Activated CD4-positive, alpha-beta memory T cell treated with anti-CD3 and anti-CD28 coated beads, Interleukin-2, amount 10 ng/mL, durations not matched to agents 7 days and 5 days (primary cell): ENCODE data around the gene STPG1. TPM values are rescaled to one million over a fixed set of nuclear protein-coding genes. Genes with fewer than 3 reads are reported as not detected.

ENCODE experiments used
- CTCF ChIA-PET: fragments of 350-600 bp; sonication (Branson Sonifier 250); formaldehyde crosslinking; loops from one replicate; lab custom pipeline; 2021; ENCODE audit warnings: antibody characterized with exemption, inconsistent platforms; lab: Charles Lee
- POLR2A ChIA-PET: fragments of 350-600 bp; sonication (Branson Sonifier 250); formaldehyde crosslinking; loops from one replicate; lab custom pipeline; 2021; ENCODE audit warnings: antibody characterized with exemption; lab: Charles Lee
- DNase-seq: peaks from one replicate; pipeline ENCODE4 v3.0.0-alpha.2; 2020
- H3K27ac Mint-ChIP-seq: one replicate; pipeline ENCODE4 v1.8.0; 2021; ENCODE audit warnings: mild to moderate bottlenecking, mixed read lengths
- H3K27me3 Mint-ChIP-seq: one replicate; pipeline ENCODE4 v1.8.0; 2021; ENCODE audit warnings: mixed read lengths
- H3K36me3 Mint-ChIP-seq: one replicate; pipeline ENCODE4 v1.8.0; 2021; ENCODE audit warnings: low read depth, mixed read lengths
- H3K4me1 Mint-ChIP-seq: one replicate; pipeline ENCODE4 v1.8.0; 2021; ENCODE audit warnings: mixed read lengths
- H3K4me3 Mint-ChIP-seq: one replicate; pipeline ENCODE4 v1.8.0; 2021; ENCODE audit warnings: mild to moderate bottlenecking, mixed read lengths
- H3K9me3 Mint-ChIP-seq: one replicate; pipeline ENCODE4 v1.8.0; 2021; ENCODE audit warnings: mixed read lengths
- total RNA-seq, 2 experiments: library from RNA; stranded (reverse); gene quantifications; one replicate each; pipeline ENCODE4 v1.2.3, GENCODE V29; 2021

STPG1 gene
- total RNA-seq, 2 experiments from 2014 or later: 9.1 to 9.5 TPM

GRCh38 chr1:24442764-24443163, 29.2 kb upstream of the STPG1 start:
- H3K9me3 Mint-ChIP-seq: no peaks in the 10 kb centered on the region
- no peak overlapping the region for H3K4me3 Mint-ChIP-seq
- H3K27ac Mint-ChIP-seq: no peak overlapping the region
- CTCF ChIA-PET: interaction anchor here (0.9 kb wide), 1 partner anchor 59 kb away, joined by 3 read pairs; no protein-coding TSS in a partner anchor
- POLR2A ChIA-PET: interaction anchor here (0.6 to 2.4 kb wide), 2 partner anchors 12 to 59 kb away, joined by 3 to 6 read pairs; partner anchors contain the start of gene RCAN3
- no peaks in the 10 kb centered on the region for H3K27me3 Mint-ChIP-seq
- H3K4me1 Mint-ChIP-seq: no peaks in the 10 kb centered on the region
- peaks cover 34% of the 10 kb centered on the region for H3K36me3 Mint-ChIP-seq
- DNase-seq: no peak

GRCh38 chr1:24441996-24442668, 28.6 kb upstream of the STPG1 start:
- Mint-ChIP-seq H3K9me3 (no peaks in the 10 kb centered on the region), H3K4me3 (no peak overlapping the region), H3K27ac (no peak overlapping the region), H3K27me3 (no peaks in the 10 kb centered on the region), H3K4me1 (no peaks in the 10 kb centered on the region), H3K36me3 (peaks cover 28% of the 10 kb centered on the region)
- ChIA-PET POLR2A (interaction anchor here (1.9 to 2.4 kb wide), 2 partner anchors 26 to 60 kb away, joined by 4 to 6 read pairs; partner anchors contain the start of genes NIPAL3 and RCAN3), CTCF (interaction anchor here (0.7 to 0.9 kb wide), 3 partner anchors 11 to 58 kb away, joined by 3 to 5 read pairs (median 3); no protein-coding TSS in a partner anchor)
- no peak for DNase-seq

GRCh38 chr1:24441480-24441879, 27.9 kb upstream of the STPG1 start:
- POLR2A ChIA-PET: interaction anchor here (1.9 to 2.4 kb wide), 2 partner anchors 25 to 61 kb away, joined by 4 to 6 read pairs; partner anchors contain the start of genes NIPAL3 and RCAN3
- DNase-seq: no peak
- Mint-ChIP-seq H3K4me3 (no peak overlapping the region), H3K27ac (no peak overlapping the region), H3K4me1 (no peaks in the 10 kb centered on the region), H3K9me3 (no peaks in the 10 kb centered on the region), H3K36me3 (peaks cover 21% of the 10 kb centered on the region), H3K27me3 (no peaks in the 10 kb centered on the region)
- CTCF ChIA-PET: interaction anchor here (0.7 to 0.9 kb wide), 2 partner anchors 11 to 12 kb away, joined by 3 to 5 read pairs; no protein-coding TSS in a partner anchor

GRCh38 chr1:24440436-24440835, 26.9 kb upstream of the STPG1 start:
- Mint-ChIP-seq H3K9me3 (no peaks in the 10 kb centered on the region), H3K4me3 (no peak overlapping the region), H3K27ac (no peak overlapping the region), H3K36me3 (peaks cover 13% of the 10 kb centered on the region), H3K27me3 (no peaks in the 10 kb centered on the region), H3K4me1 (peaks cover under 1% of the 10 kb centered on the region)
- POLR2A ChIA-PET: interaction anchor here (1.9 kb wide), 1 partner anchor 24 kb away, joined by 4 read pairs; the partner anchor contains the start of gene NIPAL3
- CTCF ChIA-PET: interaction anchor here (1.4 kb wide), 1 partner anchor 25 kb away, joined by 3 read pairs; the partner anchor contains the start of gene NIPAL3
- no peak for DNase-seq

- ChIA-PET POLR2A (no interaction called here), CTCF (interaction anchor here (1.0 kb wide), 1 partner anchor 23 kb away, joined by 3 read pairs; the partner anchor contains the start of gene NIPAL3)
- DNase-seq: no peak
- Mint-ChIP-seq H3K36me3 (peaks cover 20% of the 10 kb centered on the region), H3K27me3 (no peaks in the 10 kb centered on the region), H3K4me1 (peaks cover 2% of the 10 kb centered on the region), H3K4me3 (no peak overlapping the region), H3K9me3 (no peaks in the 10 kb centered on the region), H3K27ac (no peak overlapping the region)
These were observed 24.9 kb upstream of the STPG1 start for GRCh38 chr1:24438423-24438901.

- H3K27me3 Mint-ChIP-seq: no peaks in the 10 kb centered on the region
- H3K4me1 Mint-ChIP-seq: peaks cover 2% of the 10 kb centered on the region
- ChIA-PET CTCF (interaction anchor here (1.0 kb wide), 1 partner anchor 23 kb away, joined by 3 read pairs; the partner anchor contains the start of gene NIPAL3), POLR2A (no interaction called here)
- H3K36me3 Mint-ChIP-seq: peaks cover 20% of the 10 kb centered on the region
- H3K4me3 Mint-ChIP-seq: no peak overlapping the region
- no peak overlapping the region for H3K27ac Mint-ChIP-seq
- H3K9me3 Mint-ChIP-seq: no peaks in the 10 kb centered on the region
- no peak for DNase-seq
These were observed 24.2 kb upstream of the STPG1 start for GRCh38 chr1:24437631-24438396.

- Mint-ChIP-seq H3K4me3 (no peak overlapping the region), H3K27ac (no peak overlapping the region), H3K27me3 (no peaks in the 10 kb centered on the region), H3K9me3 (no peaks in the 10 kb centered on the region), H3K4me1 (peaks cover 2% of the 10 kb centered on the region), H3K36me3 (peaks cover 19% of the 10 kb centered on the region)
- CTCF ChIA-PET: interaction anchor here (1.4 kb wide), 1 partner anchor 151 kb away, joined by 3 read pairs; no protein-coding TSS in a partner anchor
- POLR2A ChIA-PET: no interaction called here
- DNase-seq: no peak
These were observed 22.3 kb upstream of the STPG1 start for GRCh38 chr1:24435782-24436365.

GRCh38 chr1:24427545-24427862, 13.9 kb upstream of the STPG1 start:
- no peak for DNase-seq
- CTCF ChIA-PET: no interaction called here
- Mint-ChIP-seq H3K36me3 (peaks cover 56% of the 10 kb centered on the region), H3K27me3 (no peaks in the 10 kb centered on the region), H3K27ac (no peak overlapping the region), H3K4me3 (no peak overlapping the region), H3K4me1 (peaks cover 5% of the 10 kb centered on the region), H3K9me3 (no peaks in the 10 kb centered on the region)
- POLR2A ChIA-PET: no interaction called here

GRCh38 chr1:24426744-24427544, 13.4 kb upstream of the STPG1 start:
- peaks cover 61% of the 10 kb centered on the region for H3K36me3 Mint-ChIP-seq
- H3K4me3 Mint-ChIP-seq: no peak overlapping the region
- H3K27ac Mint-ChIP-seq: no peak overlapping the region
- no peaks in the 10 kb centered on the region for H3K9me3 Mint-ChIP-seq
- POLR2A ChIA-PET: no interaction called here
- H3K4me1 Mint-ChIP-seq: peaks cover 7% of the 10 kb centered on the region
- H3K27me3 Mint-ChIP-seq: no peaks in the 10 kb centered on the region
- CTCF ChIA-PET: interaction anchor here (1.5 kb wide), 1 partner anchor 9 kb away, joined by 4 read pairs; no protein-coding TSS in a partner anchor
- no peak for DNase-seq

GRCh38 chr1:24425922-24426321, 12.3 kb upstream of the STPG1 start:
- Mint-ChIP-seq H3K4me3 (no peak overlapping the region), H3K9me3 (no peaks in the 10 kb centered on the region), H3K27me3 (no peaks in the 10 kb centered on the region), H3K36me3 (peaks cover 67% of the 10 kb centered on the region), H3K27ac (no peak overlapping the region), H3K4me1 (peaks cover 7% of the 10 kb centered on the region)
- ChIA-PET CTCF (interaction anchor here (1.3 to 2.6 kb wide), 4 partner anchors 8 to 161 kb away, joined by 4 to 10 read pairs (median 8); partner anchors contain the start of gene NIPAL3), POLR2A (no interaction called here)
- DNase-seq: no peak

- ChIA-PET POLR2A (no interaction called here), CTCF (interaction anchor here (0.6 to 2.6 kb wide), 5 partner anchors 8 to 161 kb away, joined by 3 to 10 read pairs (median 8); partner anchors contain the start of gene NIPAL3)
- no peak overlapping the region for H3K27ac Mint-ChIP-seq
- peaks cover 67% of the 10 kb centered on the region for H3K36me3 Mint-ChIP-seq
- no peaks in the 10 kb centered on the region for H3K9me3 Mint-ChIP-seq
- no peak overlapping the region for H3K4me3 Mint-ChIP-seq
- H3K4me1 Mint-ChIP-seq: peaks cover 9% of the 10 kb centered on the region
- DNase-seq: no peak
- no peaks in the 10 kb centered on the region for H3K27me3 Mint-ChIP-seq
These were observed 11.9 kb upstream of the STPG1 start for GRCh38 chr1:24425441-24425840.
